T-cell (primary cell): ENCODE results near the gene PLEKHF1. TPM values are rescaled to one million over a fixed set of nuclear protein-coding genes. Genes with fewer than 3 reads are reported as not detected.

Source experiments
- ATAC-seq, 4 experiments: fragments of 200-7000 bp in 3 of 4; fragments of 150-1000 bp in 1 of 4; cut with Tn5 transposase; replicated peaks in 1 of 4; 1 replicate in 3 of 4; 2 replicates in 1 of 4; pipeline ENCODE4 v1.10.0; 2021; ENCODE audit warnings: moderate library complexity in 3 of 4, mild to moderate bottlenecking in 2 of 4, moderate number of reproducible peaks in 1 of 4
- CTCF ChIA-PET, 2 donors: fragments of 300-600 bp; sonication (Branson Sonifier 250); formaldehyde crosslinking; loops; one replicate each; lab custom pipeline; 2022; ENCODE audit warnings: antibody characterized with exemption in 2 of 2; lab: Charles Lee
- POLR2A ChIA-PET, 2 donors: fragments of 300-600 bp; sonication (Branson Sonifier 250); formaldehyde crosslinking; loops; one replicate each; lab custom pipeline; 2022; ENCODE audit warnings: antibody characterized with exemption in 2 of 2; lab: Charles Lee
- DNase-seq, 35 experiments: peaks; one replicate each; pipeline versions ENCODE4 v3.0.0 to v3.0.0-alpha.2; 2013 to 2023
- H3K27ac ChIP-seq: one replicate; pipeline ENCODE4 v1.5.1; 2013; ENCODE audit warnings: low read length
- H3K27me3 ChIP-seq, 2 experiments: replicated peaks in 1 of 2; 1 replicate in 1 of 2; 2 replicates in 1 of 2; pipeline versions ENCODE4 v1.6.1 to v1.7.0; 2013; ENCODE audit warnings: low read length in 1 of 2, mixed read lengths in 1 of 2; ENCODE audit not compliant: control insufficient read depth in 2 of 2, insufficient read depth in 2 of 2; ENCODE audit errors: extremely low read depth in 1 of 2
- H3K36me3 ChIP-seq, 2 donors: 1 replicate in 1 of 2; 2 replicates in 1 of 2; pipeline versions ENCODE4 v1.6.1 to v1.7.0; 2013; ENCODE audit warnings: low read length in 1 of 2; ENCODE audit not compliant: control insufficient read depth in 2 of 2, insufficient read depth in 1 of 2; ENCODE audit errors: extremely low read depth in 1 of 2
- H3K4me1 ChIP-seq, 2 experiments: 1 replicate in 1 of 2; 2 replicates in 1 of 2; pipeline versions ENCODE4 v1.6.1 to v1.7.0; 2013; ENCODE audit warnings: low read length in 2 of 2, mixed read lengths in 1 of 2; ENCODE audit not compliant: insufficient read depth in 2 of 2, control insufficient read depth in 1 of 2; ENCODE audit errors: extremely low read depth in 1 of 2
- H3K4me3 ChIP-seq, 2 donors: 1 replicate in 1 of 2; 2 replicates in 1 of 2; pipeline versions ENCODE4 v1.5.1 to v1.7.0; 2013; ENCODE audit warnings: mild to moderate bottlenecking in 2 of 2, low read length in 1 of 2, moderate library complexity in 1 of 2; ENCODE audit not compliant: control insufficient read depth in 1 of 2; ENCODE audit errors: extremely low read depth in 1 of 2
- H3K9me3 ChIP-seq: 2 replicates; pipeline ENCODE4 v1.7.0; 2013
- H3K27ac Mint-ChIP-seq, 2 donors: one replicate each; pipeline ENCODE4 v1.8.0; 2020 to 2021; ENCODE audit warnings: mild to moderate bottlenecking in 2 of 2, mixed read lengths in 2 of 2
- H3K27me3 Mint-ChIP-seq, 2 donors: one replicate each; pipeline ENCODE4 v1.8.0; 2021 to 2022; ENCODE audit warnings: mixed read lengths in 2 of 2
- H3K36me3 Mint-ChIP-seq: one replicate; pipeline ENCODE4 v1.8.0; 2021; ENCODE audit warnings: mixed read lengths
- H3K4me1 Mint-ChIP-seq, 3 donors: one replicate each; pipeline ENCODE4 v1.8.0; 2020 to 2022; ENCODE audit warnings: mixed read lengths in 3 of 3, mild to moderate bottlenecking in 1 of 3
- H3K4me3 Mint-ChIP-seq, 3 donors: one replicate each; pipeline ENCODE4 v1.8.0; 2020 to 2022; ENCODE audit warnings: mild to moderate bottlenecking in 3 of 3, mixed read lengths in 3 of 3, moderate library complexity in 3 of 3
- H3K9me3 Mint-ChIP-seq, 3 donors: one replicate each; pipeline ENCODE4 v1.8.0; 2020 to 2022; ENCODE audit warnings: mixed read lengths in 3 of 3
- WGBS: methylation state at CpG from one replicate; pipeline ENCODE4 v1.1.5; 2013; ENCODE audit warnings: missing lambda C conversion rate; ENCODE audit not compliant: insufficient coverage; 5-methylcytosine and 5-hydroxymethylcytosine counted together
- total RNA-seq, 35 experiments: library from RNA in 6 of 35; stranded (reverse) in 6 of 35; fragments of 120-200 nt in 1 of 35; gene quantifications; one replicate each; pipeline versions ENCODE4 v1.2.1 to v1.2.4 and lab custom pipeline; 2013 to 2026

Gene PLEKHF1
- total RNA-seq, 5 donors from 2014 or later (not counting 1 experiment from before 2014, with no cell fraction given), result 13.2 to 42.6 (median 34.5) TPM

DNA sequence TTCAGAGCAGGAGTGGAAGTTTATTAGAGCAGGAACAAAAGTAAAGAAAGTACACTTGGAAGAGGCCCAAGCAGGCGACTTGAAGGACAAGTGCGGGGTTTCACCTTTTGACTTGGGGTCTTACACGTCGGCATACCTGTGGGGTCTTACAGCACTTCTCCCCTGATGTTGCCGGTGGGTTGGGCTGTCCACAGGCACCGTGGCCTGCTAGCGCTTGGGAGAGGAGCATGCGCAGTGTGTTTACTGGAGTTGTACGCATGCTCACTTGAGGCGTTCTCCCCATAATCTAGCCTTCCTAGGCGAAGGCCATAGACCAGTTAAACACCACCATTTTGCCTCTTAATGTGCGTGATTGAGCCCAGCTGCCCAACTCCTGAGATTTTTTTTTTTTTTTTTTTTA is 25.0 kb upstream of the PLEKHF1 start:
- H3K36me3 Mint-ChIP-seq, result no peaks in the 10 kb centered on the region
- POLR2A ChIA-PET, result no interaction called here
- ATAC-seq (no peak), DNase-seq (no peak)
- no peaks in the 10 kb centered on the region for H3K27me3 Mint-ChIP-seq
- H3K36me3 ChIP-seq, result no peaks in the 10 kb centered on the region
- H3K4me1 Mint-ChIP-seq, result peaks cover 1 to 7% (median 5%) of the 10 kb centered on the region in 3 donors
- WGBS, result 96% methylated on average over 4 of the region's 12 CpGs
- H3K27me3 ChIP-seq, result peaks cover 0 to 4% of the 10 kb centered on the region in 2 experiments
- no peaks in the 10 kb centered on the region for H3K9me3 ChIP-seq
- H3K4me1 ChIP-seq, result peaks cover 0 to under 1% of the 10 kb centered on the region in 2 experiments
- no peak overlapping the region for H3K4me3 ChIP-seq
- H3K9me3 Mint-ChIP-seq, result no peaks in the 10 kb centered on the region
- no peak overlapping the region for H3K27ac ChIP-seq
- no peak overlapping the region for H3K27ac Mint-ChIP-seq
- CTCF ChIA-PET, result no interaction called here
- no peak overlapping the region for H3K4me3 Mint-ChIP-seq

DNA sequence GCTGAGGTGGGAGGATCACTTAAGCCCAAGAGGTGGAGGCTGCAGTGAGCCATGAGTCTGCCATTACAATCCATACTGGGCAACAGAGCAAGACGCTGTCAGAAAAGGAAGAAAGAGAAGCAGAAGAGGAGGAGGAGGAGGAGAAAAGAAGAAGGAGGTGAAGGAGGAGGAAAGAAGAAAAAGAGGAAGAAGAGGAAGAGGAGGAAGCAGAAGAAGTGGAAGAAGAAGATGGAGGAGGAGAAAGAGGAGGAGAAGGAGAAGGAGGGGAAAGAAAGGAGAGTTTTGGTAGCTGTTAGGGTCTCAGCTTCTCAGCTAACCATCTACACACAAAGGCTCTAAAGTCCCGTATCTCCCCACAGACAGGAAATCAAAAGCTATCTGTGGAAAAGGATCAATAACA is 23.7 kb upstream of the PLEKHF1 start:
- Mint-ChIP-seq H3K27ac (no peak overlapping the region), H3K36me3 (no peaks in the 10 kb centered on the region), H3K27me3 (no peaks in the 10 kb centered on the region), H3K9me3 (no peaks in the 10 kb centered on the region), H3K4me3 (no peak overlapping the region), H3K4me1 (peaks cover 13 to 18% (median 17%) of the 10 kb centered on the region in 3 donors)
- H3K27ac ChIP-seq, result no peak overlapping the region
- peaks cover 10% of the 10 kb centered on the region in 2 experiments for H3K4me1 ChIP-seq
- no peak for DNase-seq
- CTCF ChIA-PET, result interaction anchor here in 1 of 2 donors (1.2 kb wide), 1 partner anchor 36 kb away, joined by 3 read pairs; the partner anchor contains the start of gene POP4
- no peak for ATAC-seq
- H3K27me3 ChIP-seq, result peaks cover 0 to 4% of the 10 kb centered on the region in 2 experiments
- no peaks in the 10 kb centered on the region for H3K36me3 ChIP-seq
- POLR2A ChIA-PET, result no interaction called here
- no CpG with 5 or more reads among the region's 2 CpGs for WGBS
- H3K9me3 ChIP-seq, result no peaks in the 10 kb centered on the region
- no peak overlapping the region for H3K4me3 ChIP-seq

DNA sequence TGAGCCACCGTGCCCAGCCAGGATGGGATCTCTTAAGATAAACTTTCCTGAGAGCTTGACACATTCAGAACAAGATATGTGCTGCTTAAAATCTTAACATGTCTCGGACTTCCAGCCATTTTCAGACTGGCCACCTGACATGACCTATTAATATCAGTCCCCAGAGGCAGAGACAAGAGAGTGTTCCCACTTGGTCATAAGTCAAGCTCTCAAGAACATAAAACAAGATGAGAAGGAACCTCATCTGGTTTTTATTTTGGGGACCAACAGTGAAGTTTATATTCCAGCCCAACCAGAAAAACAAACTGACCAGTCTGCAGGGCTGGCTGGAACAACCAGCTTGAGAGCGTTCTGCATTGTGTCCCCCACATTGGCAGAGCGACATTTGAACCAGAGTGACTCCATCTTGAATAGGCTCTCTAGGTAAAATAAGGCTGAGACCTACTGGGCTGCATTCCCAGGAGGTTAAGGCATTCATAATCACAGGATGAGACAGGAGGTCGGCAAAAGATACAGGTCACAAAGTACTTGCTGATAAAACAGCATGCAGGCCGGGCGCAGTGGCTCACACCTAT is 21.8 kb upstream of the PLEKHF1 start:
- Histone ChIP-seq H3K4me1 (peaks cover 10% of the 10 kb centered on the region in 2 experiments), H3K36me3 (no peaks in the 10 kb centered on the region), H3K4me3 (no peak overlapping the region), H3K9me3 (no peaks in the 10 kb centered on the region), H3K27ac (no peak overlapping the region), H3K27me3 (peaks cover 0 to 4% of the 10 kb centered on the region in 2 experiments)
- Mint-ChIP-seq H3K4me3 (no peak overlapping the region), H3K27ac (no peak overlapping the region), H3K36me3 (no peaks in the 10 kb centered on the region), H3K9me3 (no peaks in the 10 kb centered on the region), H3K4me1 (peaks cover 13 to 18% (median 17%) of the 10 kb centered on the region in 3 donors), H3K27me3 (no peaks in the 10 kb centered on the region)
- ChIA-PET POLR2A (no interaction called here), CTCF (no interaction called here)
- ATAC-seq (no peak), DNase-seq (no peak)
- WGBS, result 96% methylated on average over 7 of the region's 7 CpGs

DNA sequence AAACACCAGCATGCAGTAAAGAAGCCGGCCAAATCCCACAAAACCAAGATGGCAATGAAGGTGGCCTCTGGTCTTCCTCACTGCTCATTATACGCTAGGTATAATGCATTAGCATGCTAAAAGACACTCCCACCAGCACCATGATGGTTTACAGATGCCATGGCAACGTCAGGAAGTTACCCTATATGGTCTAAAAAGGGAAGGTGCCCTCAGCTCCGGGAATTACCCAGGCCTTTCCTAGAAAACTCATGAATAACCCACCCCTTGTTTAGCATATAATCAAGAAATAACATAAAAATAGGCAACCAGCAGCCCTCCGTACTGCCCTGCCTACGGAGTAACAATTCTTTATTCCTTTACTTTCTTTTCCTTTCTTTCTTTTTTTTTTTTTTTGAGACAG is 21.1 kb upstream of the PLEKHF1 start:
- no peak for ATAC-seq

GRCh38 chr19:29645491-29645867 is 19.8 kb upstream of the PLEKHF1 start:
- H3K4me1 Mint-ChIP-seq, result peaks cover 13 to 18% (median 17%) of the 10 kb centered on the region in 3 donors
- no peaks in the 10 kb centered on the region for H3K36me3 Mint-ChIP-seq
- ChIA-PET CTCF (no interaction called here), POLR2A (no interaction called here)
- Histone ChIP-seq H3K27me3 (peaks cover 0 to 4% of the 10 kb centered on the region in 2 experiments), H3K4me1 (peaks cover 10% of the 10 kb centered on the region in 2 experiments), H3K27ac (no peak overlapping the region), H3K9me3 (no peaks in the 10 kb centered on the region), H3K4me3 (no peak overlapping the region), H3K36me3 (no peaks in the 10 kb centered on the region)
- no peak for ATAC-seq
- H3K27me3 Mint-ChIP-seq, result no peaks in the 10 kb centered on the region
- no peaks in the 10 kb centered on the region for H3K9me3 Mint-ChIP-seq
- no peak for DNase-seq
- peak overlapping the region in 1 of 3 donors; percentile 55 for H3K4me3 Mint-ChIP-seq
- 79% methylated on average over 5 of the region's 5 CpGs for WGBS
- H3K27ac Mint-ChIP-seq, result peak overlapping the region; percentile 30 to 33

More for the DNA sequence above, 21.1 kb upstream of the PLEKHF1 start:
- peaks cover 13 to 18% (median 17%) of the 10 kb centered on the region in 3 donors for H3K4me1 Mint-ChIP-seq
- no peak for DNase-seq
- POLR2A ChIA-PET, result no interaction called here
- Histone ChIP-seq H3K27ac (no peak overlapping the region), H3K4me1 (peaks cover 10% of the 10 kb centered on the region in 2 experiments), H3K4me3 (no peak overlapping the region), H3K36me3 (no peaks in the 10 kb centered on the region), H3K27me3 (peaks cover 0 to 4% of the 10 kb centered on the region in 2 experiments), H3K9me3 (no peaks in the 10 kb centered on the region)
- H3K36me3 Mint-ChIP-seq, result no peaks in the 10 kb centered on the region
- H3K9me3 Mint-ChIP-seq, result no peaks in the 10 kb centered on the region
- no peaks in the 10 kb centered on the region for H3K27me3 Mint-ChIP-seq
- no peak overlapping the region for H3K4me3 Mint-ChIP-seq
- H3K27ac Mint-ChIP-seq, result no peak overlapping the region
- CTCF ChIA-PET, result no interaction called here
- WGBS, result 88% methylated on average over 6 of the region's 6 CpGs

DNA sequence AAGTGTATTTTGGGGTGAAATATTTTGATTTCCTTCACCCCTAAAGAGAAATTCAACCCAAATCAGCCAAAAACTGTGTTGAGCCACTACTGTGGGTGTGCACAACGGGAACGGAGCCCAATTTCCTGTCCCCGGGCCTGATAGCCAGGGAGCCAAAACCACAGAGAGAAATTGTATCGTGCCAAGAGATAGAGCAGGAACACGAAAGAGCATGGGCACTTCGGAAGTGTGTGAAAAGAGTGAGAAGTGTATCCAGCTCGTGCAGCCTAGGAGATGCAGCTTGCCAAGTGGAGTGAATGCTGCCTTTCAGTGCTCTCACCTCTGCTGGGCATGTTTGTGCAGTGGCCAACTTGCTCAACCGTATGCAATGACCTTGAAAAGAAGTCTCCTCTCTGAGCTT is 19.4 kb upstream of the PLEKHF1 start:
- ATAC-seq, result peak in 3 of 4 experiments; percentile 35 to 43 (median 39)
- Histone ChIP-seq H3K4me1 (peaks cover 10% of the 10 kb centered on the region in 2 experiments), H3K9me3 (no peaks in the 10 kb centered on the region), H3K27me3 (peaks cover 0 to under 1% of the 10 kb centered on the region in 2 experiments), H3K4me3 (no peak overlapping the region), H3K27ac (no peak overlapping the region), H3K36me3 (no peaks in the 10 kb centered on the region)
- peak in 2 of 35 experiments; percentile 5 to 19 for DNase-seq
- Mint-ChIP-seq H3K9me3 (no peaks in the 10 kb centered on the region), H3K27me3 (no peaks in the 10 kb centered on the region), H3K27ac (peak overlapping the region; percentile 30 to 33), H3K4me1 (peaks cover 13 to 18% (median 17%) of the 10 kb centered on the region in 3 donors), H3K36me3 (no peaks in the 10 kb centered on the region), H3K4me3 (peak overlapping the region in 1 of 3 donors; percentile 55)
- WGBS, result 7% methylated on average over 8 of the region's 8 CpGs
- ChIA-PET POLR2A (no interaction called here), CTCF (no interaction called here)
